ENCODE data around the gene LUC7L. TPM values are rescaled to one million over a fixed set of nuclear protein-coding genes. Genes with fewer than 3 reads are reported as not detected.
"Not testable (repeated sequence)": the region's sequence is repeated elsewhere in the genome, so short reads cannot be mapped to it uniquely, and the experiment has no call there.

Gene LUC7L
- total and polyA plus RNA-seq, 8 donors = 77.5 to 221 (median 110) TPM

- intact Hi-C loops (cut with DNase I; ENCODE audit: low total_unique reads) = no loop called here
- H3K4me3 ChIP-seq = peak within 1 kb of the TSS in 3 of 4 donors; percentile 8 to 35 (median 17)
Measured at GRCh38 chr16:165539-166374, 63.5 kb downstream of the LUC7L start, which contains the start of gene HBM. Gene HBM (plus strand): TSS chr16:165978. CDS start chr16:165998, 20 bp downstream.

GRCh38 chr16:164827-165538 is 64.3 kb downstream of the LUC7L start:
- 2 to 6% (median 2%) methylated on average over 29 to 47 of the region's 77 CpGs for WGBS, 5 donors
- Histone ChIP-seq H3K36me3 (no peaks in the 10 kb centered on the region), H3K9me3 (no peaks in the 10 kb centered on the region), H3K27ac (no peak overlapping the region), H3K4me3 (peak overlapping the region in 3 of 4 donors; percentile 4 to 35 (median 17)), H3K4me1 (peaks cover 16 to 25% (median 19%) of the 10 kb centered on the region in 4 donors), H3K27me3 (peaks cover 24 to 84% (median 46%) of the 10 kb centered on the region in 3 donors)
- intact Hi-C loops (cut with DNase I; ENCODE audit: low total_unique reads) = no loop called here
- no peak for TF ChIP-seq POLR2AphosphoS5 (IDR thresholded peaks at IDR 0.05)
- no peak for TF ChIP-seq CTCF (IDR thresholded peaks at IDR 0.05)
- TF ChIP-seq EP300 (IDR thresholded peaks at IDR 0.05) = no peak
- no peak for TF ChIP-seq POLR2A (IDR thresholded peaks at IDR 0.05)
- DNase-seq = no peak

More at GRCh38 chr16:165539-166374, 63.5 kb downstream of the LUC7L start, which contains the start of gene HBM:
- TF ChIP-seq CTCF (IDR thresholded peaks at IDR 0.05) (no peak), POLR2AphosphoS5 (IDR thresholded peaks at IDR 0.05) (no peak), POLR2A (IDR thresholded peaks at IDR 0.05) (no peak), EP300 (IDR thresholded peaks at IDR 0.05) (no peak)
- Histone ChIP-seq H3K27me3 (peaks cover 24 to 88% (median 54%) of the 10 kb centered on the region in 3 donors), H3K36me3 (no peaks in the 10 kb centered on the region), H3K27ac (no peak within 1 kb of the TSS), H3K4me1 (peaks cover 16 to 25% (median 19%) of the 10 kb centered on the region in 4 donors), H3K9me3 (no peaks in the 10 kb centered on the region)
- DNase-seq = no peak
- 2 to 5% (median 3%) methylated on average over 34 to 75 of the region's 75 CpGs for WGBS, 5 donors

GRCh38 chr16:164134-164823 is 65.0 kb downstream of the LUC7L start:
- H3K27ac ChIP-seq; DNase-seq; H3K36me3 ChIP-seq; H3K4me3 ChIP-seq; H3K9me3 ChIP-seq; intact Hi-C loops (cut with DNase I; ENCODE audit: low total_unique reads): not testable (repeated sequence)
- H3K27me3 ChIP-seq = peaks cover 24 to 82% (median 44%) of the 10 kb centered on the region in 3 donors
- WGBS, 5 donors = 8% methylated on average over 9 of the region's 80 CpGs; no CpG with 5 or more reads in 4 of the 5 donors
- H3K4me1 ChIP-seq = peaks cover 16 to 25% (median 19%) of the 10 kb centered on the region in 4 donors

- DNase-seq; H3K9me3 ChIP-seq; intact Hi-C loops (cut with DNase I; ENCODE audit: low total_unique reads); H3K27ac ChIP-seq; H3K4me3 ChIP-seq; H3K36me3 ChIP-seq: not testable (repeated sequence)
- H3K4me1 ChIP-seq = peaks cover 16 to 25% (median 19%) of the 10 kb centered on the region in 4 donors
- H3K27me3 ChIP-seq = peaks cover 24 to 81% (median 38%) of the 10 kb centered on the region in 3 donors
- 8 to 29% (median 21%) methylated on average over 1 to 3 of the region's 3 CpGs; no CpG with 5 or more reads in 1 of the 5 donors for WGBS, 5 donors
Measured at GRCh38 chr16:163696-164095, 65.6 kb downstream of the LUC7L start.

GRCh38 chr16:163139-163538 is 66.1 kb downstream of the LUC7L start:
- H3K4me3 ChIP-seq; DNase-seq; H3K9me3 ChIP-seq; intact Hi-C loops (cut with DNase I; ENCODE audit: low total_unique reads); H3K36me3 ChIP-seq; H3K27ac ChIP-seq: not testable (repeated sequence)
- WGBS, 5 donors = 83 to 93% (median 88%) methylated on average over 5 to 10 of the region's 10 CpGs
- peaks cover 24 to 81% (median 33%) of the 10 kb centered on the region in 3 donors for H3K27me3 ChIP-seq
- peaks cover 16 to 21% (median 19%) of the 10 kb centered on the region in 4 donors for H3K4me1 ChIP-seq
